Measurements from ENCODE around the gene KRIT1. TPM values are rescaled to one million over a fixed set of nuclear protein-coding genes. Genes with fewer than 3 reads are reported as not detected.
A peak's percentile ranks its signal among the peaks of the same experiment; 100 is the strongest.
"Not testable (repeated sequence)": the region's sequence is repeated elsewhere in the genome, so short reads cannot be mapped to it uniquely, and the experiment has no call there.

KRIT1 gene
- total and polyA plus RNA-seq, 4 donors = 14.3 to 65.2 (median 28.4) TPM

DNA sequence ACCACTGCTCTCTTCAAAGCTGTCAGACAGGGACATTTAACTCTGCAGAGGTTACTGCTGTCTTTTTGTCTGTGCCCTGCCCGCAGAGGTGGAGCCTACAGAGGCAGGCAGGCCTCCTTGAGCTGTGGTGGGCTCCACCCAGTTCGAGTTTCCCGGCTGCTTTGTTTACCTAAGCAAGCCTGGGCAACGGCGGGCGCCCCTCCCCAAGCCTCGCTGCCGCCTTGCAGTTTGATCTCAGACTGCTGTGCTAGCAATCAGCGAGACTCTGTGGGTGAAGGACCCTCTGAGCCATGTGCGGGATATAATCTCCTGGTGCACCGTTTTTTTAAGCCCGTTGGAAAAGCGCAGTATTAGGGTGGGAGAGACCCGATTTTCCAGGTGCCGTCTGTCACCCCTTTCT is 56.5 kb downstream of the KRIT1 start:
- ATAC-seq (ENCODE audit: low FRiP score); intact Hi-C loops (cut with DNase I); H3K4me1 ChIP-seq (ENCODE audit: control insufficient read depth in 1 of 2, insufficient read depth in 2 of 2, low read length in 2 of 2); H3K27me3 ChIP-seq (ENCODE audit: control insufficient read depth in 1 of 2, insufficient read depth in 2 of 2, low read length in 1 of 2); H3K36me3 ChIP-seq (ENCODE audit: control insufficient read depth in 1 of 2, insufficient read depth in 2 of 2, low read length in 1 of 2); H3K9me3 ChIP-seq (ENCODE audit: control insufficient read depth, low read length); H3K4me3 ChIP-seq (ENCODE audit: low read length in 2 of 2); H3K27ac ChIP-seq (ENCODE audit: low read depth in 1 of 2, low read length in 2 of 2); DNase-seq: not testable (repeated sequence)
- WGBS, 2 donors = 91 to 94% methylated on average over 15 of the region's 15 CpGs

- H3K4me3 ChIP-seq (ENCODE audit: low read length in 2 of 2); intact Hi-C loops (cut with DNase I); H3K27me3 ChIP-seq (ENCODE audit: control insufficient read depth in 1 of 2, insufficient read depth in 2 of 2, low read length in 1 of 2); H3K9me3 ChIP-seq (ENCODE audit: control insufficient read depth, low read length); H3K27ac ChIP-seq (ENCODE audit: low read depth in 1 of 2, low read length in 2 of 2); H3K36me3 ChIP-seq (ENCODE audit: control insufficient read depth in 1 of 2, insufficient read depth in 2 of 2, low read length in 1 of 2); ATAC-seq (ENCODE audit: low FRiP score); H3K4me1 ChIP-seq (ENCODE audit: control insufficient read depth in 1 of 2, insufficient read depth in 2 of 2, low read length in 2 of 2); DNase-seq: not testable (repeated sequence)
- 72 to 90% methylated on average over 1 of the region's 1 CpG for WGBS, 2 donors
These were observed 61.4 kb downstream of the KRIT1 start for GRCh38 chr7:92184294-92184693.

GRCh38 chr7:92178928-92179924 is 66.5 kb downstream of the KRIT1 start, which contains the start of gene LRRD1:
Gene LRRD1, minus strand, starts transcription at chr7:92179142. Its CDS starts 13,940 bp downstream, at chr7:92165202.
- DNase-seq (peak; percentile 89 to 95), ATAC-seq (ENCODE audit: low FRiP score) (peak; percentile 98)
- Histone ChIP-seq H3K9me3 (ENCODE audit: control insufficient read depth, low read length) (no peaks in the 10 kb centered on the region), H3K27me3 (ENCODE audit: control insufficient read depth in 1 of 2, insufficient read depth in 2 of 2, low read length in 1 of 2) (no peaks in the 10 kb centered on the region), H3K27ac (ENCODE audit: low read depth in 1 of 2, low read length in 2 of 2) (peak within 1 kb of the TSS in 1 of 2 donors; percentile 74), H3K36me3 (ENCODE audit: control insufficient read depth in 1 of 2, insufficient read depth in 2 of 2, low read length in 1 of 2) (no peaks in the 10 kb centered on the region), H3K4me1 (ENCODE audit: control insufficient read depth in 1 of 2, insufficient read depth in 2 of 2, low read length in 2 of 2) (no peaks in the 10 kb centered on the region), H3K4me3 (ENCODE audit: low read length in 2 of 2) (peak within 1 kb of the TSS; percentile 36 to 74)
- 5% methylated on average over 60 of the region's 60 CpGs for WGBS, 2 donors
- intact Hi-C loops (cut with DNase I) = loop anchor here (5.0 to 10.0 kb wide), 2 partner anchors 47 to 266 kb away; partner anchors contain the start of genes GATAD1 (in 2 of the 2) and CYP51A1 (in 1 of the 2)

- ATAC-seq (ENCODE audit: low FRiP score) (no peak), DNase-seq (no peak)
- intact Hi-C loops (cut with DNase I) = loop anchor here (5.0 to 10.0 kb wide), 2 partner anchors 45 to 267 kb away; partner anchors contain the start of genes GATAD1 (in 2 of the 2) and CYP51A1 (in 1 of the 2)
- Histone ChIP-seq H3K27me3 (ENCODE audit: control insufficient read depth in 1 of 2, insufficient read depth in 2 of 2, low read length in 1 of 2) (no peaks in the 10 kb centered on the region), H3K4me1 (ENCODE audit: control insufficient read depth in 1 of 2, insufficient read depth in 2 of 2, low read length in 2 of 2) (no peaks in the 10 kb centered on the region), H3K27ac (ENCODE audit: low read depth in 1 of 2, low read length in 2 of 2) (no peak overlapping the region), H3K4me3 (ENCODE audit: low read length in 2 of 2) (no peak overlapping the region), H3K36me3 (ENCODE audit: control insufficient read depth in 1 of 2, insufficient read depth in 2 of 2, low read length in 1 of 2) (no peaks in the 10 kb centered on the region), H3K9me3 (ENCODE audit: control insufficient read depth, low read length) (no peaks in the 10 kb centered on the region)
These were observed 68.4 kb downstream of the KRIT1 start for GRCh38 chr7:92177362-92177761.

DNA sequence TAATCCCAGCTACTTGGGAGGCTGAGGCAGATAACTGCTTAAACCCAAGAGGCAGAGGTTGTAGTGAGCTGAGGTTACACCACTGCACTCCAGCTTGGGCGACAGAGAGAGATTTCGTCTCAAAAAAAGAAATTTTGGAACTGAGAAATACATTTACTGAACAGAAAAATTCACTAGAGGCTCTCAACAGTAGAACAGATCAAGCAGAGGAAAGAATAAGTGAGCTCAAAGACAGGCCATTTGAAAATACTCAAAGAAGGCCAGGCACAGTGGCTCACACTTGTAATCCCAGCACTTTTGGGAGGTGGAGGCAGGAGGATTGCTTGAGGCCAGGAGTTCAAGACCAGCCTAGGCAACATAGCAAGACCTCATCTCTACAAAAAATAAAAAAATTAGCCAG is 76.2 kb downstream of the KRIT1 start:
- not testable (repeated sequence) for ATAC-seq (ENCODE audit: low FRiP score)

DNA sequence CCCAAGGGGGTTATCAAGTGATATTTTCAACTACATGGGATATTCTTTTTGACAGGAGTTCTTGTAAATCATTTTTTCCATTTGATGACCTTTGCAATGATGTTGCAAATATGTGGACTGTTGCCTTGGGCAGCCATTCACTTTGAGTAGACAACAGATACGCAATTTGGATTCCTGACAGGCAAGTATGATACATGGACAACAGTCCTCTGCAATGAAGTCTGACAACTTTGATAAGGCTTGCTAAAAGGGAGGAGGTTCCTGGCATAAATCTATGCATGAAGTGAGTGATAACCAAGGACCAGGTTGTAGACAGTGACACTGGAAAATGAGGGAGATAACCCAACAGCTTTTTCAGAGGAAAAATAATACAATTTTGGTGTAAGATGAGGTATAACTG is 84.4 kb downstream of the KRIT1 start:
- H3K27me3 ChIP-seq (ENCODE audit: control insufficient read depth in 1 of 2, insufficient read depth in 2 of 2, low read length in 1 of 2) = no peaks in the 10 kb centered on the region
- H3K4me3 ChIP-seq (ENCODE audit: low read length in 2 of 2) = no peak overlapping the region
- no peaks in the 10 kb centered on the region for H3K4me1 ChIP-seq (ENCODE audit: control insufficient read depth in 1 of 2, insufficient read depth in 2 of 2, low read length in 2 of 2)
- intact Hi-C loops (cut with DNase I) = no loop called here
- ATAC-seq (ENCODE audit: low FRiP score) (no peak), DNase-seq (no peak)
- no peaks in the 10 kb centered on the region for H3K36me3 ChIP-seq (ENCODE audit: control insufficient read depth in 1 of 2, insufficient read depth in 2 of 2, low read length in 1 of 2)
- no peak overlapping the region for H3K27ac ChIP-seq (ENCODE audit: low read depth in 1 of 2, low read length in 2 of 2)
- WGBS, 2 donors = 81 to 86% methylated on average over 1 of the region's 1 CpG
- no peaks in the 10 kb centered on the region for H3K9me3 ChIP-seq (ENCODE audit: control insufficient read depth, low read length)

More for the DNA sequence above, 76.2 kb downstream of the KRIT1 start:
- H3K4me1 ChIP-seq (ENCODE audit: control insufficient read depth in 1 of 2, insufficient read depth in 2 of 2, low read length in 2 of 2); H3K27ac ChIP-seq (ENCODE audit: low read depth in 1 of 2, low read length in 2 of 2); intact Hi-C loops (cut with DNase I); H3K4me3 ChIP-seq (ENCODE audit: low read length in 2 of 2); H3K27me3 ChIP-seq (ENCODE audit: control insufficient read depth in 1 of 2, insufficient read depth in 2 of 2, low read length in 1 of 2); H3K36me3 ChIP-seq (ENCODE audit: control insufficient read depth in 1 of 2, insufficient read depth in 2 of 2, low read length in 1 of 2); DNase-seq; H3K9me3 ChIP-seq (ENCODE audit: control insufficient read depth, low read length): not testable (repeated sequence)
- 82 to 84% methylated on average over 2 of the region's 2 CpGs for WGBS, 2 donors

DNA sequence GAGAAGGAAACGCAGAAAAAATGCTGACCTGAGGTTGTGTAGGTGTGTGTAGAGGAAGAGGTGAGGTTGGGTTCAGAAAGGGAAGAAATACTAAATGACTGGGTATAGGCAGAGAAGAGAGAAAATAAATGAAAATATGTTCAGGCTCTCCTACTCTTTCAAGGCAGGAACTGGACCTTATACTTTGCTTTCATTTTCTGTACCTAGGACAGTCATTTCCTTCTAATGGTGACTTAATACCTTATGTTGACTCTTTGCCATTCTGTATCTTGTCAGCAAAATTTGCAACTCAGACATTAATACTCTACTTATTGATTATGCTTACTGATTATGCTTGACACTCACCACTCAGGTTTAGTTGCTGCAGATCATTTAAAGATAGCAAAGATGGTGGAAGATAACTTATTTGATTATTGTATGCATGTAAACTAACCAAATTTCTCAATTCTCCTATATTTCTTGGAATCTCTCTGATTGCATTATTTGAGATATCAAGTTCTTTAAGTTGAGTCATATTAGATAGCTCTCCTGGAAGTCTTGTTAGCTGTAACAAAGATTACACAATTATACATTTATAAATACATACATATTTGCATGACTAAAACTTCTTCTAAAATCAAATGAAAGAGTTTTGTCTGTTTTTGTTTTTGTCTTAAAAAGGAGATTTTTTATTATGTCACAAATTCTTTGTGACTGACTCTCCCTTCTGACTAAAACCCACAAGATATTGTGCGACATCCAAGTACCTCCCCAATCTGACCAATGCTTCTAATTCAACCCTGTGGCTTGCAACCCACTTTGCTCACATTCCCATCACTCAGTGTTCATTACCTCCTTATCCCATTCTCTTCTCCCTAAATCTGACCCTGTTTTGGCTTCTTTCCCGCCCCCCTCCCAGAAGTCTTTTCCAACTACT is 86.8 kb downstream of the KRIT1 start:
- WGBS, 2 donors = 83 to 86% methylated on average over 3 of the region's 3 CpGs
- intact Hi-C loops (cut with DNase I) = no loop called here
- Histone ChIP-seq H3K4me1 (ENCODE audit: control insufficient read depth in 1 of 2, insufficient read depth in 2 of 2, low read length in 2 of 2) (no peaks in the 10 kb centered on the region), H3K27me3 (ENCODE audit: control insufficient read depth in 1 of 2, insufficient read depth in 2 of 2, low read length in 1 of 2) (no peaks in the 10 kb centered on the region), H3K4me3 (ENCODE audit: low read length in 2 of 2) (no peak overlapping the region), H3K36me3 (ENCODE audit: control insufficient read depth in 1 of 2, insufficient read depth in 2 of 2, low read length in 1 of 2) (no peaks in the 10 kb centered on the region), H3K27ac (ENCODE audit: low read depth in 1 of 2, low read length in 2 of 2) (no peak overlapping the region), H3K9me3 (ENCODE audit: control insufficient read depth, low read length) (no peaks in the 10 kb centered on the region)
- ATAC-seq (ENCODE audit: low FRiP score) = no peak
- DNase-seq = no peak

DNA sequence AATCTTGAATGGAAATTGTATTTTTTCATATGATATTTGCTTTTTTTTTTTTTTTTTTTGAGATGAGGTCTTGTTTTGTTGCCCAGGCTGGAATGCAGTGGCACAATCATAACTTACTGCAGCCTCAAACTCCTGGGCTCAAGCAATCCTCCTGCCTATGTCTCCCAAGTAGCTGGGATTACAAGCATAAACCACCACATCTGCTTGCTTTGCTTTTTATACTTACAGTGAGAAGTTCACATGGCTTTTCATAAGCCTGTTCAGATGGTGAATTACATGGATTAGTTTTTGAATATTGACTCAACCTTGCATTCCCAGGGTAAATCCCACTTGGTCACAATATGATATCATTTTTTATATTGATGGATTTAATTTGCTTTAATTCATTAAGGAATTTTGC is 88.7 kb downstream of the KRIT1 start:
- Histone ChIP-seq H3K27ac (ENCODE audit: low read depth in 1 of 2, low read length in 2 of 2) (no peak overlapping the region), H3K36me3 (ENCODE audit: control insufficient read depth in 1 of 2, insufficient read depth in 2 of 2, low read length in 1 of 2) (no peaks in the 10 kb centered on the region), H3K27me3 (ENCODE audit: control insufficient read depth in 1 of 2, insufficient read depth in 2 of 2, low read length in 1 of 2) (no peaks in the 10 kb centered on the region), H3K4me1 (ENCODE audit: control insufficient read depth in 1 of 2, insufficient read depth in 2 of 2, low read length in 2 of 2) (no peaks in the 10 kb centered on the region), H3K9me3 (ENCODE audit: control insufficient read depth, low read length) (no peaks in the 10 kb centered on the region), H3K4me3 (ENCODE audit: low read length in 2 of 2) (no peak overlapping the region)
- ATAC-seq (ENCODE audit: low FRiP score) = no peak
- DNase-seq = no peak
- intact Hi-C loops (cut with DNase I) = no loop called here
